GM12878 (cell line): ENCODE results near the gene IGFALS. TPM values are rescaled to one million over a fixed set of nuclear protein-coding genes. Genes with fewer than 3 reads are reported as not detected.

Experiments used
- ATAC-seq: fragments of 200-7000 bp; cut with Tn5 transposase; 3 replicates; pipeline ENCODE4 v1.9.1; 2020; ENCODE audit warnings: mild to moderate bottlenecking, moderate library complexity
- BruUV-seq: library from RNA; stranded (reverse); fragments of 400-500 nt; replicated peaks from 2 replicates; lab custom pipeline; 2021; lab: Mats Ljungman, UMichigan
- CTCF ChIA-PET: fragments of 300-600 bp; sonication (Branson Sonifier 250); formaldehyde crosslinking; extraction: SDS; loops from one replicate; lab custom pipeline; 2021; ENCODE audit warnings: inconsistent platforms; lab: Yijun Ruan, JAX
- POLR2A ChIA-PET: fragments of 350-600 bp; formaldehyde crosslinking; extraction: SDS; loops from one replicate; lab custom pipeline; 2021; ENCODE audit warnings: inconsistent platforms; lab: Charles Lee
- RAD21 ChIA-PET: fragments of 300-600 bp; sonication (Branson Sonifier 250); formaldehyde crosslinking; loops from one replicate; lab custom pipeline; 2023; ENCODE audit warnings: antibody characterized with exemption; ENCODE audit not compliant: unreplicated experiment; lab: Charles Lee
- SMC1A ChIA-PET: fragments of 300-600 bp; sonication (Branson Sonifier 250); formaldehyde crosslinking; loops from one replicate; lab custom pipeline; 2023; ENCODE audit not compliant: unreplicated experiment, uncharacterized antibody; lab: Charles Lee
- DNase-seq: peaks from one replicate; pipeline ENCODE4 v3.0.0-alpha.2; 2011; ENCODE audit warnings: low read depth, low spot score
- FAIRE-seq: peaks from 3 replicates; lab custom pipeline; 2011; peaks lifted over from hg19 to GRCh38; lab: Jason Lieb, UNC
- H2AFZ ChIP-seq: 2 replicates; pipeline ENCODE4 v1.6.0; 2011; ENCODE audit warnings: low read depth, low read length, control low read depth; ENCODE audit not compliant: control insufficient read depth
- H3K27ac ChIP-seq: 2 replicates; pipeline ENCODE4 v1.5.1; 2011; ENCODE audit warnings: control low read depth; ENCODE audit not compliant: control insufficient read depth, insufficient read depth
- H3K27me3 ChIP-seq, 2 experiments: replicated peaks in 1 of 2; 2 replicates each; pipeline versions ENCODE4 v1.6.0 to v1.6.1; 2011; ENCODE audit warnings: low read length in 1 of 2; ENCODE audit not compliant: control insufficient read depth in 2 of 2, insufficient read depth in 2 of 2
- H3K36me3 ChIP-seq, 2 experiments: 2 replicates each; pipeline ENCODE4 v1.5.1; 2011; ENCODE audit warnings: low read length in 1 of 2; ENCODE audit not compliant: control insufficient read depth in 2 of 2, insufficient read depth in 2 of 2
- H3K4me1 ChIP-seq: 2 replicates; pipeline ENCODE4 v1.6.1; 2011; ENCODE audit warnings: mild to moderate bottlenecking, low read length, moderate library complexity, mixed read lengths; ENCODE audit not compliant: control insufficient read depth, insufficient read depth
- H3K4me2 ChIP-seq: 2 replicates; pipeline ENCODE4 v1.6.0; 2011; ENCODE audit warnings: control low read depth; ENCODE audit not compliant: control insufficient read depth, insufficient read depth
- H3K4me3 ChIP-seq: fragments of 200-600 bp; sonication (generic); 2 replicates; pipeline ENCODE4 v1.5.1; 2016
- H3K79me2 ChIP-seq: 2 replicates; pipeline ENCODE4 v1.6.0; 2011; ENCODE audit warnings: low read length; ENCODE audit not compliant: control insufficient read depth, insufficient read depth
- H3K9ac ChIP-seq: 2 replicates; pipeline ENCODE4 v1.8.0; 2011; ENCODE audit warnings: low read length, control low read depth, mixed read lengths; ENCODE audit not compliant: control insufficient read depth, insufficient read depth
- H3K9me3 ChIP-seq: replicated peaks from 3 replicates; pipeline ENCODE4 v1.5.1; 2011; ENCODE audit warnings: mild to moderate bottlenecking, low read length; ENCODE audit not compliant: control insufficient read depth, insufficient read depth
- H4K20me1 ChIP-seq: 2 replicates; pipeline ENCODE4 v1.6.0; 2011; ENCODE audit not compliant: control insufficient read depth, insufficient read depth
- BCL11A ChIP-seq: IDR thresholded peaks from 2 replicates; pipeline ENCODE4 v1.6.1; 2011; ENCODE audit warnings: low read depth, low read length
- CREM ChIP-seq: IDR thresholded peaks from 2 replicates; pipeline ENCODE4 v1.6.1; 2014; ENCODE audit warnings: antibody characterized with exemption, low read depth
- ESRRA ChIP-seq: IDR thresholded peaks from 2 replicates; pipeline ENCODE4 v1.6.1; 2012; ENCODE audit warnings: mild to moderate bottlenecking, low read length, improper control_type of control experiment
- HSF1 ChIP-seq: fragments of 150-350 bp; IDR thresholded peaks from 2 replicates; pipeline ENCODE4 v1.6.1; 2014; ENCODE audit warnings: mild to moderate bottlenecking, low read depth, low read length
- IRF3 ChIP-seq: fragments of 450-650 bp; IDR thresholded peaks from 2 replicates; pipeline ENCODE4 v1.6.1; 2014; ENCODE audit warnings: mild to moderate bottlenecking
- MAX ChIP-seq: IDR thresholded peaks from 2 replicates; pipeline ENCODE4 v1.6.1; 2012; ENCODE audit warnings: low read depth, low read length, improper control_type of control experiment
- NR2C2 ChIP-seq: IDR thresholded peaks from 2 replicates; pipeline ENCODE4 v1.6.1; 2011; ENCODE audit warnings: borderline replicate concordance, low read depth; ENCODE audit not compliant: control insufficient read depth, insufficient read length
- RAD21 ChIP-seq: IDR thresholded peaks from 2 replicates; pipeline ENCODE4 v1.6.1; 2011; ENCODE audit warnings: mild to moderate bottlenecking, low read depth, low read length, moderate library complexity; ENCODE audit not compliant: insufficient read depth
- SP1 ChIP-seq: IDR thresholded peaks from one replicate; pipeline ENCODE4 v1.6.1; 2011; ENCODE audit warnings: low read depth, low read length
- SPI1 ChIP-seq: IDR thresholded peaks from 2 replicates; pipeline ENCODE4 v1.6.1; 2011; ENCODE audit warnings: low read depth, mild to moderate bottlenecking, low read length, moderate library complexity, borderline replicate concordance; ENCODE audit not compliant: insufficient read depth
- SUPT20H ChIP-seq: IDR thresholded peaks from 2 replicates; pipeline ENCODE4 v1.6.1; 2011; ENCODE audit warnings: low read depth, mild to moderate bottlenecking, low read length, moderate library complexity, borderline replicate concordance; ENCODE audit not compliant: control insufficient read depth
- TCF7 ChIP-seq: IDR thresholded peaks from 2 replicates; pipeline ENCODE4 v1.6.1; 2014; ENCODE audit warnings: antibody characterized with exemption, borderline replicate concordance
- ZBTB33 ChIP-seq: fragments of 450-650 bp; IDR thresholded peaks from 2 replicates; pipeline ENCODE4 v1.6.1; 2017; ENCODE audit warnings: mild to moderate bottlenecking
- ZSCAN29 ChIP-seq: fragments of 450-650 bp; IDR thresholded peaks from 2 replicates; pipeline ENCODE4 v1.6.1; 2017; ENCODE audit warnings: mild to moderate bottlenecking, moderate library complexity
- WGBS: methylation state at CpG from one replicate; pipeline ENCODE4 v1.1.6; 2016; ENCODE audit warnings: low lambda C conversion rate; ENCODE audit not compliant: insufficient replicate concordance, insufficient coverage; ENCODE audit errors: missing lambda C conversion rate; 5-methylcytosine and 5-hydroxymethylcytosine counted together
- in situ Hi-C: fragments of 300-500 bp; cut with MboI; formaldehyde crosslinking; loops from 9 replicates; pipeline ENCODE4 v1.14.3; 2018; ENCODE audit warnings: mixed read lengths
- intact Hi-C: fragments of 100-400 bp; cut with micrococcal nuclease; formaldehyde crosslinking; loops from one replicate; pipeline ENCODE4 v1.14.2; 2022; ENCODE audit not compliant: unreplicated experiment
- polyA plus RNA-seq, 11 experiments: library from polyadenylated mRNA; depleted of rRNA in 4 of 11; unstranded in 6 of 11; stranded (reverse) in 5 of 11; fragments of >200 nt; fragmentation: Nextera tagmentation in 4 of 11; fragmentation: Illumina TruSeq in 1 of 11; extraction: Ambion mirVana in 4 of 11; extraction: Trizol in 1 of 11; gene quantifications; 1 replicate in 1 of 11; 2 replicates in 10 of 11; pipeline versions ENCODE4 v1.2.1 to v1.2.3, GENCODE V29; 2011 to 2016; ENCODE audit warnings: inconsistent platforms in 2 of 11, missing spikeins in 2 of 11, low read depth in 1 of 11
- total RNA-seq, 4 experiments: library from RNA; depleted of rRNA in 3 of 4; stranded (reverse); fragments of >200 nt in 3 of 4; fragmentation: Illumina TruSeq in 1 of 4; extraction: Trizol in 1 of 4; gene quantifications; 2 replicates each; pipeline versions ENCODE4 v1.2.1 to v1.2.3, GENCODE V29; 2013 to 2021

The IGFALS gene
- total and polyA plus RNA-seq, 10 of the 15 experiments (the other 5 are each of a cell fraction or from before 2014, with no cell fraction given), result 0.04 to 0.11 TPM; not detected in 8

GRCh38 chr16:1776672-1776955 is 16.9 kb downstream of the IGFALS start:
- TF ChIP-seq TCF7, result no peak
- no peak for TF ChIP-seq SUPT20H
- TF ChIP-seq HSF1, result no peak
- no peak for TF ChIP-seq ZBTB33
- no peak for TF ChIP-seq ZSCAN29
- no peak for TF ChIP-seq SPI1
- no peak for TF ChIP-seq CREM
- TF ChIP-seq ESRRA, result no peak
- TF ChIP-seq BCL11A, result no peak
- no peak for TF ChIP-seq MAX
- TF ChIP-seq NR2C2, result no peak
- no peak for TF ChIP-seq RAD21
- no peak for TF ChIP-seq IRF3
- no peak for TF ChIP-seq SP1
- ChIA-PET RAD21 (no interaction called here), POLR2A (interaction anchor here (0.5 kb wide), 1 partner anchor 71 kb away, joined by 3 read pairs; no protein-coding TSS in a partner anchor), SMC1A (no interaction called here), CTCF (no interaction called here)
- peaks cover 17% of the 10 kb centered on the region for H3K4me1 ChIP-seq
- no peak overlapping the region for H2AFZ ChIP-seq
- WGBS, result 97% methylated on average over 13 of the region's 13 CpGs
- H3K36me3 ChIP-seq, result peaks cover 3 to 8% of the 10 kb centered on the region in 2 experiments; a peak in 3 of 4 replicates
- no peak overlapping the region for H3K4me3 ChIP-seq
- H3K9me3 ChIP-seq, result no peaks in the 10 kb centered on the region
- H4K20me1 ChIP-seq, result no peaks in the 10 kb centered on the region
- DNase-seq (no peak), FAIRE-seq (no peak), ATAC-seq (no peak)
- H3K79me2 ChIP-seq, result peaks cover 31% of the 10 kb centered on the region
- in situ Hi-C loops (no loop called here), intact Hi-C loops (no loop called here)
- H3K27me3 ChIP-seq, result no peaks in the 10 kb centered on the region
- BruUV-seq, result no TSS peak
- no peak overlapping the region for H3K9ac ChIP-seq
- H3K4me2 ChIP-seq, result no peak overlapping the region
- no peak overlapping the region for H3K27ac ChIP-seq
